DND-41 (cell line): Measurements from ENCODE around the gene STAMBP.

ENCODE experiments used
- EZH2 ChIP-seq: IDR thresholded peaks from 3 replicates; pipeline ENCODE4 v1.6.1; 2012; ENCODE audit warnings: borderline replicate concordance, low read depth, mild to moderate bottlenecking, moderate library complexity, low read length, inconsistent platforms; ENCODE audit not compliant: severe bottlenecking
- TF ChIP-seq, protein P1 (sequence below): IDR thresholded peaks from 2 replicates; pipeline ENCODE4 v1.5.1; 2012; ENCODE audit warnings: borderline replicate concordance, low read length, moderate library complexity, mild to moderate bottlenecking; ENCODE audit not compliant: poor library complexity, severe bottlenecking; ENCODE audit errors: extremely low read depth

DNA sequence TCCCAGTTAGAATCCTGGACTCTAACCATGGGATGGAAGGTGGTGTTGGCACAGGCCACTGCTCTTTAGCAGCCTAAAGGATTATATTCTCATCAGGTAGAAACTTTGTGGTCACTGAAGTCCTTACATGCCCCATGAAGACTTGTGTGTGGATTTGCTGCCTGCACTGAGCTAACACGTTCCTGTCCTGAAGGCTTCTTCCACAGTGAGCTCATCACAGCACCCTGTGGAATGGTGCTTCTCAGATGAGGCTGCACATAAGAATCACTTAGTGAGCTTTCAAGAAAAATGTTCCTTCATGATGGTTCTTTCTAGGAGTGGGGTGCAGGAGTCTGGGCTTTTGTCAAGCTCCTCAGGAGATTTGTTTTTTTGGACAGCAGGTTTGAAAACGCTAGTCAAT lies 26.8 kb downstream of the STAMBP start:
- TF ChIP-seq, protein P1, sequence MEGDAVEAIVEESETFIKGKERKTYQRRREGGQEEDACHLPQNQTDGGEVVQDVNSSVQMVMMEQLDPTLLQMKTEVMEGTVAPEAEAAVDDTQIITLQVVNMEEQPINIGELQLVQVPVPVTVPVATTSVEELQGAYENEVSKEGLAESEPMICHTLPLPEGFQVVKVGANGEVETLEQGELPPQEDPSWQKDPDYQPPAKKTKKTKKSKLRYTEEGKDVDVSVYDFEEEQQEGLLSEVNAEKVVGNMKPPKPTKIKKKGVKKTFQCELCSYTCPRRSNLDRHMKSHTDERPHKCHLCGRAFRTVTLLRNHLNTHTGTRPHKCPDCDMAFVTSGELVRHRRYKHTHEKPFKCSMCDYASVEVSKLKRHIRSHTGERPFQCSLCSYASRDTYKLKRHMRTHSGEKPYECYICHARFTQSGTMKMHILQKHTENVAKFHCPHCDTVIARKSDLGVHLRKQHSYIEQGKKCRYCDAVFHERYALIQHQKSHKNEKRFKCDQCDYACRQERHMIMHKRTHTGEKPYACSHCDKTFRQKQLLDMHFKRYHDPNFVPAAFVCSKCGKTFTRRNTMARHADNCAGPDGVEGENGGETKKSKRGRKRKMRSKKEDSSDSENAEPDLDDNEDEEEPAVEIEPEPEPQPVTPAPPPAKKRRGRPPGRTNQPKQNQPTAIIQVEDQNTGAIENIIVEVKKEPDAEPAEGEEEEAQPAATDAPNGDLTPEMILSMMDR, result no peak
- TF ChIP-seq EZH2, result no peak
